ENCODE measurements around the gene VCL. TPM values are rescaled to one million over a fixed set of nuclear protein-coding genes. Genes with fewer than 3 reads are reported as not detected.
"Not testable (repeated sequence)": the region's sequence is repeated elsewhere in the genome, so short reads cannot be mapped to it uniquely, and the experiment has no call there.

Gene VCL
- total RNA-seq, 1 donor from 2014 or later, result 131 TPM

- no peak for DNase-seq (ENCODE audit: low spot score in 2 of 2, unreplicated experiment in 2 of 2)
- peaks cover 13% of the 10 kb centered on the region for H3K4me1 Mint-ChIP-seq
- no peaks in the 10 kb centered on the region for H3K27me3 Mint-ChIP-seq (ENCODE audit: low read depth)
- H3K27ac Mint-ChIP-seq, result peak overlapping the region; percentile 53
- no peaks in the 10 kb centered on the region for H3K36me3 Mint-ChIP-seq
- no peak overlapping the region for H3K4me3 Mint-ChIP-seq
- no peaks in the 10 kb centered on the region for H3K9me3 Mint-ChIP-seq
- TF ChIP-seq CTCF (IDR thresholded peaks at IDR 0.05; ENCODE audit: unreplicated experiment), result no peak
Measured at GRCh38 chr10:73955719-73956118, 42.2 kb upstream of the VCL start.

GRCh38 chr10:73956476-73957359 is 41.2 kb upstream of the VCL start:
- no peak for TF ChIP-seq CTCF (IDR thresholded peaks at IDR 0.05; ENCODE audit: unreplicated experiment)
- Mint-ChIP-seq H3K27me3 (ENCODE audit: low read depth) (no peaks in the 10 kb centered on the region), H3K36me3 (no peaks in the 10 kb centered on the region), H3K27ac (peak overlapping the region; percentile 93), H3K4me1 (peaks cover 13% of the 10 kb centered on the region), H3K9me3 (no peaks in the 10 kb centered on the region), H3K4me3 (no peak overlapping the region)
- no peak for DNase-seq (ENCODE audit: low spot score in 2 of 2, unreplicated experiment in 2 of 2)

- Mint-ChIP-seq H3K36me3 (no peaks in the 10 kb centered on the region), H3K4me3 (no peak overlapping the region), H3K9me3 (no peaks in the 10 kb centered on the region), H3K4me1 (peaks cover 13% of the 10 kb centered on the region), H3K27ac (no peak overlapping the region), H3K27me3 (ENCODE audit: low read depth) (no peaks in the 10 kb centered on the region)
- TF ChIP-seq CTCF (IDR thresholded peaks at IDR 0.05; ENCODE audit: unreplicated experiment), result no peak
- no peak for DNase-seq (ENCODE audit: low spot score in 2 of 2, unreplicated experiment in 2 of 2)
Measured at GRCh38 chr10:73959484-73960243, 38.3 kb upstream of the VCL start.

- Mint-ChIP-seq H3K4me1 (peaks cover 16% of the 10 kb centered on the region), H3K27me3 (ENCODE audit: low read depth) (no peaks in the 10 kb centered on the region), H3K27ac (no peak overlapping the region), H3K4me3 (no peak overlapping the region), H3K9me3 (no peaks in the 10 kb centered on the region), H3K36me3 (no peaks in the 10 kb centered on the region)
- DNase-seq (ENCODE audit: low spot score in 2 of 2, unreplicated experiment in 2 of 2), result no peak
- no peak for TF ChIP-seq CTCF (IDR thresholded peaks at IDR 0.05; ENCODE audit: unreplicated experiment)
Measured at GRCh38 chr10:73962386-73962785, 35.5 kb upstream of the VCL start.

GRCh38 chr10:73963533-73963932 is 34.4 kb upstream of the VCL start:
- H3K36me3 Mint-ChIP-seq; H3K4me3 Mint-ChIP-seq; H3K27ac Mint-ChIP-seq; H3K9me3 Mint-ChIP-seq; DNase-seq (ENCODE audit: low spot score in 2 of 2, unreplicated experiment in 2 of 2); H3K27me3 Mint-ChIP-seq (ENCODE audit: low read depth): not testable (repeated sequence)
- peaks cover 24% of the 10 kb centered on the region for H3K4me1 Mint-ChIP-seq

GRCh38 chr10:73964743-73965142 is 33.2 kb upstream of the VCL start:
- no peak overlapping the region for H3K27ac Mint-ChIP-seq
- H3K4me1 Mint-ChIP-seq, result peaks cover 24% of the 10 kb centered on the region
- no peak overlapping the region for H3K4me3 Mint-ChIP-seq
- no peaks in the 10 kb centered on the region for H3K27me3 Mint-ChIP-seq (ENCODE audit: low read depth)
- TF ChIP-seq CTCF (IDR thresholded peaks at IDR 0.05; ENCODE audit: unreplicated experiment), result no peak
- no peaks in the 10 kb centered on the region for H3K9me3 Mint-ChIP-seq
- DNase-seq (ENCODE audit: low spot score in 2 of 2, unreplicated experiment in 2 of 2), result no peak
- no peaks in the 10 kb centered on the region for H3K36me3 Mint-ChIP-seq

- peaks cover 24% of the 10 kb centered on the region for H3K4me1 Mint-ChIP-seq
Measured at GRCh38 chr10:73965267-73965889, 32.5 kb upstream of the VCL start.

More at GRCh38 chr10:73965267-73965889, 32.5 kb upstream of the VCL start:
- H3K27me3 Mint-ChIP-seq (ENCODE audit: low read depth); H3K9me3 Mint-ChIP-seq; H3K4me3 Mint-ChIP-seq; H3K36me3 Mint-ChIP-seq; DNase-seq (ENCODE audit: low spot score in 2 of 2, unreplicated experiment in 2 of 2): not testable (repeated sequence)
- H3K27ac Mint-ChIP-seq, result peak overlapping the region; percentile 98
